Activated CD4-positive, alpha-beta T cell treated with anti-CD3 and anti-CD28 coated beads for 36 hours (primary cell): Measurements from ENCODE around the gene CDCA4. TPM values are rescaled to one million over a fixed set of nuclear protein-coding genes. Genes with fewer than 3 reads are reported as not detected.

Source experiments
- ATAC-seq: fragments of 200-7000 bp; cut with Tn5 transposase; one replicate; pipeline ENCODE4 v1.10.0; 2021; ENCODE audit warnings: mild to moderate bottlenecking, moderate library complexity
- CTCF ChIA-PET: fragments of 350-600 bp; sonication (Branson Sonifier 250); formaldehyde crosslinking; loops from one replicate; lab custom pipeline; 2021; ENCODE audit warnings: antibody characterized with exemption; lab: Charles Lee
- POLR2A ChIA-PET: fragments of 350-600 bp; sonication (Branson Sonifier 250); formaldehyde crosslinking; loops from one replicate; lab custom pipeline; 2021; ENCODE audit warnings: antibody characterized with exemption, inconsistent platforms; lab: Charles Lee
- DNase-seq: peaks from one replicate; pipeline ENCODE4 v3.0.0-alpha.2; 2020
- H3K27ac Mint-ChIP-seq: one replicate; pipeline ENCODE4 v1.8.0; 2021; ENCODE audit warnings: mixed read lengths
- H3K27me3 Mint-ChIP-seq: one replicate; pipeline ENCODE4 v1.8.0; 2021; ENCODE audit warnings: mixed read lengths
- H3K36me3 Mint-ChIP-seq: one replicate; pipeline ENCODE4 v1.8.0; 2021; ENCODE audit warnings: low read depth, mixed read lengths
- H3K4me1 Mint-ChIP-seq: one replicate; pipeline ENCODE4 v1.8.0; 2021; ENCODE audit warnings: mixed read lengths
- H3K4me3 Mint-ChIP-seq: one replicate; pipeline ENCODE4 v1.8.0; 2021; ENCODE audit warnings: mild to moderate bottlenecking, moderate library complexity, mixed read lengths
- H3K9me3 Mint-ChIP-seq: one replicate; pipeline ENCODE4 v1.8.0; 2021; ENCODE audit warnings: low read depth, mixed read lengths
- intact Hi-C, 2 experiments: fragments of 100-400 bp; cut with DNase I in 1 of 2; cut with micrococcal nuclease in 1 of 2; formaldehyde crosslinking; loops; one replicate each; pipeline versions ENCODE4 v1.14.2 to v1.15.1; 2022 to 2024; cut with DNase I, micrococcal nuclease
- total RNA-seq, 2 experiments: library from RNA; stranded (reverse); gene quantifications; one replicate each; pipeline ENCODE4 v1.2.3, GENCODE V29; 2021

CDCA4 gene
- total RNA-seq, 2 experiments from 2014 or later: 52.0 to 62.7 TPM

- Mint-ChIP-seq H3K4me3 (no peak overlapping the region), H3K36me3 (peaks cover 6% of the 10 kb centered on the region), H3K9me3 (no peaks in the 10 kb centered on the region), H3K4me1 (peaks cover 4% of the 10 kb centered on the region), H3K27me3 (no peaks in the 10 kb centered on the region), H3K27ac (no peak overlapping the region)
- ATAC-seq: no peak
- ChIA-PET CTCF (interaction anchor here (1.6 kb wide), 1 partner anchor 57 kb away, joined by 7 read pairs; no protein-coding TSS in a partner anchor), POLR2A (interaction anchor here (0.6 to 0.9 kb wide), 2 partner anchors 29 to 306 kb away, joined by 3 to 7 read pairs; no protein-coding TSS in a partner anchor)
- intact Hi-C loops: loop anchor here in 1 of 2 experiments (5.0 kb wide), 1 partner anchor 33 kb away; the partner anchor contains the start of gene CDCA4
- no peak for DNase-seq
Observed at GRCh38 chr14:104989236-104989950, 31.5 kb downstream of the CDCA4 start.

DNA sequence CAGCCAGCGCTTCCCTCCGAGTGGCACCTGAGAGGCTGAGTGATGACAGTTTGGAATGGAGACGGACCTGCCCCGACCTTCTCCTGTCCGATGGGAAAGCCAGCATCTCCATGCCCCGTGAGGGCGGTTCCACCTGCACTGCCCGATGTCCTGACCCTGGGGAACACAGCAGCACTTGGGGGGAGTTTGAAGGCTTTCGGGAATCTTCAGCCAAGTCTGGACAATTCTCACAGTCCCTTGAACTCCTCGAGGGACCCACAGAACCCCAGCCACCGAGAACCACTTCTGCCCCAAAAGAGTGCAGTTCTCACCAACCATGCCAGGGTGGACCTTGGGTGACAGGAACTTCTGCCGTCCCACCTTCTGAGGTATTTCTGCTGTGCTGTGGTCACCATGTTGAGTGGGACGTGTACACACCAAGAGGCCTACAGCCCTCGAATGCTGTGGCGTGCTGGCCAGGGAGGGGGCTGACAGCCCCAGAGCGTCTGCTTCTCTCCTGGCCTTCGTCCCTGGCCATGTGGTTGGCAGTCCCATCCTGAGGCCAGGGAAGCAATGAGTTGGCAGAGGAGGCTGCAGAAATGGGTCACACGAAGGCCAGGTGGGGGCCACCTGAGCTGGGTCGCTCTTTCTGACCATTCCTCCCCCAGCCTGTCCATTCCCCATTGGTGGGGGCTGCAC, 34.3 kb downstream of the CDCA4 start:
- intact Hi-C loops: loop anchor here in 1 of 2 experiments (5.0 kb wide), 1 partner anchor 36 kb away; the partner anchor contains the start of gene CDCA4
- Mint-ChIP-seq H3K36me3 (no peaks in the 10 kb centered on the region), H3K27ac (no peak overlapping the region), H3K4me1 (peaks cover 5% of the 10 kb centered on the region), H3K4me3 (peak overlapping the region; percentile 64), H3K9me3 (no peaks in the 10 kb centered on the region), H3K27me3 (no peaks in the 10 kb centered on the region)
- ChIA-PET POLR2A (no interaction called here), CTCF (interaction anchor here (0.5 to 1.1 kb wide), 3 partner anchors 12 to 449 kb away, joined by 3 read pairs; no protein-coding TSS in a partner anchor)
- ATAC-seq: no peak
- DNase-seq: no peak

DNA sequence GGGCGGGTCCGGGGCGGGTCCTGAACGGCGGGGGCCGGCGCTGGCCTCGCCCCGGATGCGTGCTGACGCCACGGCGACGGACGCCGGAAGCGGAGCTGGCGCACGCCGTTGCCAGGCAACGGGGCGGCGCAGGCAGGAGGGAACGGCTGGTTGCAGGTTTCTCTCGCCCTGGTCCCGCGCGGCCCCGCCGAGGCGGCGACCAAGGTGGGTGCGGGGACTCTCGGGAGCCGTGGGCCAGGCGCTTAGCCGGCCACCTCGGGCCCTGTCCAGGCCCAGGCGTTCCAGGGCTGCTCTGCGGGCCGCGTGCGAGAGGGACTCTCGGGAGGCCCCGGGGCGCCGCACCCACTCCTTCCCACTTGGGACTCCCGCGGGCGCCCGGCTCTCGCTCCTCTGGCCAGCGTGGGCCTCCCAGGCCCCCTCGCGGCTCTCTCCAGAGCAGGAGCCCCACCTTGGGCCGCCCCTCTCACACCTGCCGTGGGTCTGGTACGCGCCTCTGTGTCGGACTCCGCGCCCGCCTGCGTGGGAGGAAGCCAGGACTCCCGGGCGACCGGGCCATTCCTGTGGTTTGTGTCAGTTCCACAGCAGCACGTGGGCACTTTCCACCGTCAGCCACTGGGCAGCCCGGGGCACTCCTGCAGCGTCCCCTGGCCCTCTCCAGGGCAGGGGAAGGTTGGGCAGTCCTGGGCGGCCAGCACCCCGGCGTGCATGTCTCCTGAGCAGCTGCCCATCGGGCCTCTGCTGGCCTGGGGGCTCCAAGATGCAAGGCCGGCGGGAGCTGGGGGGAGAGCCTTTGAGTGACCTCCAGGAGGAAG, 35.0 kb downstream of the CDCA4 start, which contains the start of gene CLBA1:
Gene CLBA1 (plus strand): TSS at position 114 of the 812 bp plus-strand sequence. CDS start 644 bp downstream, at position 758.
- H3K4me1 Mint-ChIP-seq: peaks cover 5% of the 10 kb centered on the region
- peak; percentile 99 for ATAC-seq
- CTCF ChIA-PET: interaction anchor here (1.0 to 2.4 kb wide), 2 partner anchors 60 to 238 kb away, joined by 3 to 14 read pairs; no protein-coding TSS in a partner anchor
- POLR2A ChIA-PET: interaction anchor here (0.6 to 2.9 kb wide), 3 partner anchors 28 to 1024 kb away, joined by 4 to 21 read pairs (median 4); partner anchors contain the start of gene CDCA4
- DNase-seq: peak; percentile 93
- peak within 1 kb of the TSS; percentile 64 for H3K4me3 Mint-ChIP-seq
- intact Hi-C loops: loop anchor here (1.0 to 5.0 kb wide), 10 partner anchors 35 to 505 kb away; partner anchors contain the start of genes CDCA4 (in 2 of the 2), BRF1 (in 1 of the 2), GPR132 (in 1 of the 2) and PACS2 (in 1 of the 2)
- H3K36me3 Mint-ChIP-seq: no peaks in the 10 kb centered on the region
- H3K9me3 Mint-ChIP-seq: no peaks in the 10 kb centered on the region
- H3K27ac Mint-ChIP-seq: peak within 1 kb of the TSS; percentile 47
- no peaks in the 10 kb centered on the region for H3K27me3 Mint-ChIP-seq

DNA sequence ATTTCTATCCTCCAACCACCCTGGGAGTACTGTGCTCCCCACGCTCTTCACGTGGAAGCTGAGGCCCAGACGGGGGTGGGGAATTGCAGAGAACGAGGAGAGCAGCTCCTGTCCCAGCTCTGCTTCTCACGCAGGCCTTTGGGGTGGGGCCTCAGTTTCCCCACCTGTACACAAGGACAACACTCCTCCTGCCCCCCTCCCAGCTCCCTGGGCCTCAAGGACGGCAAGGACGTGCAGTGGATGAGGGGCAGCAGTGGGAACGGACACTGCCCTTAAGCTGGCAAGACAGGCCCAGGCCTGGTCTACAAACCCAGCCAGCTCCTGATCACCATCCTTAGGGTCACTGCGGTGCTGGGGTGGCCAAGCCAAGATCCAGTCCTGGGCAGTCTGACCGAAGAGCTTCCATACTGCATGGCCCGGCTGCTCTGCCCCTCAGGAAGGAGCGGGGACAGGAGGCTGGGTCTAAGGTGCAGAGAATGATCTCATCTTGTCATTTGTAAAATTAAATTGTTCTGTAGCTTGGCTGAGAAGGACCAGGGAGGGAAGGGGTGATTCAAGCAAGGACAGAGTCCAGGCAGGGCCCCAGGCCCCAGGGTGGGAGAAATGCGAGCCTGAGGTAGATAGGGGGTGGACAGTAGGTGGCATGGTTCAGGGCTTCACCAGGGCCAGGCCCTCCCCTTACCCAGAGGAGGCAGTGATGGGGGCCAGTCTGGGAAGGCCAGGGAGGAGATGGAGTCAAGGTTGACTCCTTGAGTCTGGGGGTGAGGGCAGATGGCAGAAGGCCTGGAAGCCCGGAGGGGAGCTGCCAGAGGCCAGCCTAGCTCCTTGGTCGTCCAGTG, 36.6 kb downstream of the CDCA4 start:
- ChIA-PET CTCF (interaction anchor here (1.4 to 2.4 kb wide), 2 partner anchors 9 to 61 kb away, joined by 6 to 14 read pairs; no protein-coding TSS in a partner anchor), POLR2A (interaction anchor here (0.6 to 2.9 kb wide), 4 partner anchors 17 to 81 kb away, joined by 3 to 21 read pairs (median 4); partner anchors contain the start of genes CDCA4 and GPR132)
- no peak for ATAC-seq
- intact Hi-C loops: loop anchor here in 1 of 2 experiments (2.0 kb wide), 1 partner anchor 61 kb away; no protein-coding TSS in a partner anchor
- Mint-ChIP-seq H3K4me3 (peak overlapping the region; percentile 61), H3K36me3 (no peaks in the 10 kb centered on the region), H3K4me1 (peaks cover 5% of the 10 kb centered on the region), H3K9me3 (no peaks in the 10 kb centered on the region), H3K27me3 (no peaks in the 10 kb centered on the region), H3K27ac (peak overlapping the region; percentile 47)
- no peak for DNase-seq

- Mint-ChIP-seq H3K27ac (peak overlapping the region; percentile 32), H3K9me3 (no peaks in the 10 kb centered on the region), H3K4me1 (peaks cover 5% of the 10 kb centered on the region), H3K4me3 (no peak overlapping the region), H3K27me3 (peaks cover 4% of the 10 kb centered on the region), H3K36me3 (no peaks in the 10 kb centered on the region)
- ATAC-seq (no peak), DNase-seq (no peak)
- ChIA-PET CTCF (interaction anchor here (1.4 to 2.4 kb wide), 2 partner anchors 8 to 62 kb away, joined by 6 to 14 read pairs; no protein-coding TSS in a partner anchor), POLR2A (interaction anchor here (0.6 to 2.9 kb wide), 3 partner anchors 36 to 82 kb away, joined by 3 to 21 read pairs (median 4); partner anchors contain the start of genes CDCA4 and GPR132)
- intact Hi-C loops: no loop called here
Observed at GRCh38 chr14:104983231-104983721, 37.6 kb downstream of the CDCA4 start.

DNA sequence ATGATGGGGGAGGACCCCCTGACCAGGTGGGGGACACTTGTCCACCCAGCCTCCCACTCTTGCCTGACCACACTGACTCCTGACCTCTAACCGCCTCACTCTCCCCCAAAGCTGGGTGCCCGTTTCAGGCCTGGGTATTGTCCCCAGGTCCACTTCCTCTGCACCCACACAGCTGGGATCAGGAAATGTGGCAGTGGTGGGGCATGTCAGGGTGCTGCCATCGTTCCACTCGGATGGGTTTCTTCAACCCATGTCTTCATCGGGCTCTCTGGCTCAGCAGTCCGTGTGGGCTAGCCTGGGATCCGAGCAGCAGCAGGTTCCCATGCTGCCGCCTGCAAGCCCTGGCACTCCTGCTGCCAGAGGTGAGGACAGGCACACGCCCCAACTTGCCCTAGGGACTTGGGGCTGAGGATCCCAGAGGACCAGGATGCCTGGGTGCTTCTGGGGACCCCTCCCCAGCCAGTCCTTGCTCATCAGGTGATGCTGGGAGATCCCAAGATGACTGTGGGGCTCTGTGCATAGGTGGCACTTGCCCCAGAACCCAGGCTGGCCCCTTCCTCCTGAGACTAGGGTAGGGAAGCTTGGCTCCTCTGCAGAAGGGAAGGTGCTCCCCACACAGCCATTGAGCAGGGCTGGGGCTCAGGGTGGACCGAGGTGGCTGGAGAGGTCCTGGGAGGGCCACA, 38.2 kb downstream of the CDCA4 start:
- no peak overlapping the region for H3K27ac Mint-ChIP-seq

GRCh38 chr14:104981699-104982541, 39.0 kb downstream of the CDCA4 start:
- no peak for DNase-seq
- CTCF ChIA-PET: interaction anchor here (0.6 to 1.4 kb wide), 3 partner anchors 9 to 63 kb away, joined by 3 to 4 read pairs (median 3); no protein-coding TSS in a partner anchor
- POLR2A ChIA-PET: interaction anchor here (0.9 kb wide), 1 partner anchor 84 kb away, joined by 3 read pairs; no protein-coding TSS in a partner anchor
- H3K27ac Mint-ChIP-seq: no peak overlapping the region
- no peaks in the 10 kb centered on the region for H3K36me3 Mint-ChIP-seq
- H3K4me1 Mint-ChIP-seq: peaks cover 6% of the 10 kb centered on the region
- no peak for ATAC-seq
- intact Hi-C loops: no loop called here
- H3K9me3 Mint-ChIP-seq: no peaks in the 10 kb centered on the region
- H3K27me3 Mint-ChIP-seq: peaks cover 11% of the 10 kb centered on the region
- no peak overlapping the region for H3K4me3 Mint-ChIP-seq

More for the DNA sequence above, 38.2 kb downstream of the CDCA4 start:
- Mint-ChIP-seq H3K9me3 (no peaks in the 10 kb centered on the region), H3K4me1 (peaks cover 7% of the 10 kb centered on the region), H3K27me3 (peaks cover 5% of the 10 kb centered on the region), H3K4me3 (no peak overlapping the region), H3K36me3 (no peaks in the 10 kb centered on the region)
- CTCF ChIA-PET: interaction anchor here (1.2 to 1.4 kb wide), 2 partner anchors 10 to 63 kb away, joined by 3 to 4 read pairs; no protein-coding TSS in a partner anchor
- no peak for ATAC-seq
- intact Hi-C loops: no loop called here
- no peak for DNase-seq
- POLR2A ChIA-PET: no interaction called here

DNA sequence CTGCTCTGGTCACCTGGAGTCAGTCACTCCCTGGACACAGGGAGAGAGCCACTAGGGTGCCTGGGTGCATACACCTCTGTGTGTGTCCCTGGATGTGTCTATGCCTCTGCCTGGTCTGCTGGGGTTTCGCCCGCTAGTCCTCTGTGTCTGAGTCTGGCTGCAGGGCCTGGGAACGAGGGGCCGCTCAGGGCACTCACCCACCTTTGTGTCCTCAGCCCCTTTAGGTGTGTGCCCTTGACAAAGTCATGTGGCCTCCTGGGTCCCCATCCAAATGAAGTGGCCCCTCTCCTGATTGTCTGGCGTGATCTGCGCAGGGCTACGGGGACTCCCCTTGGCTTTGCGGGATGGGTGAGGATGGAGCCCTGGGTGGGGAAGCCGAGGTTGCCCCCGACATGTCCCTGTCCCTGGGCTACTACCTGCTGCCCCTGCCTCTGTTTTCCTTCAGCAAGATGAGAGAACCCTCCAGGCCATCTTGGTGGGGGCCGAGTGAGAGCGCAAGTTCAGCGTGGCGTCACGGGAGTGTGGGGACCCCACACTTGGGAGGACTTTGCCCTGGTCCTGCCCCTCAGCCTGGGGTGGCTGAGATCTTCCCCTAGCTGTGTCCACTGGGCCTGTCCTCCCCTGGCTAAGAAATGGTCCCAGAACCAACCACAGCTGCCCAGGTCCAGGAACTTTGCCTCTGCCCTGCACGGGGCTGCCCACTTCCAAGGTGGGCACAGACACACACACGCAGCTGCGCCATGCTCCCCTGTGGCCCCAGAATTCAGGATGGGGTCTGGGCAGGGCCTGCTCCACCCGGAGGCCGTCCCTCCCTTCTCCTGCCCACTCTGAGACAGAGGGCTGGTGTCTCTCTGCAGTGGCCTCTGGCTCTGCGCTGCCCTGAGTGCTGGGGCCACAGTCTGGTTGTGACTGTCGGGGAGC, 40.0 kb downstream of the CDCA4 start:
- Mint-ChIP-seq H3K36me3 (no peaks in the 10 kb centered on the region), H3K27ac (no peak overlapping the region), H3K9me3 (no peaks in the 10 kb centered on the region), H3K27me3 (peaks cover 16% of the 10 kb centered on the region), H3K4me3 (no peak overlapping the region), H3K4me1 (peaks cover 9% of the 10 kb centered on the region)
- no peak for ATAC-seq
- POLR2A ChIA-PET: no interaction called here
- DNase-seq: no peak
- CTCF ChIA-PET: interaction anchor here (0.6 to 1.4 kb wide), 3 partner anchors 8 to 64 kb away, joined by 3 to 4 read pairs (median 3); no protein-coding TSS in a partner anchor
- intact Hi-C loops: no loop called here
